ENCODE measurements around the gene COX4I1.

The COX4I1 gene

GRCh38 chr16:85759631-85760419, 39.7 kb upstream of the COX4I1 start:
- ChIA-PET CTCF (interaction anchor here (0.5 to 1.2 kb wide), 11 partner anchors 12 to 672 kb away, joined by 3 to 6 read pairs (median 4); no protein-coding TSS in a partner anchor), POLR2A (no interaction called here)
- Histone ChIP-seq H3K4me3 (ENCODE audit: low read depth, low read length) (no peak overlapping the region), H3K27ac (ENCODE audit: extremely low read depth, low read depth, low read length) (no peak overlapping the region), H3K4me1 (ENCODE audit: control insufficient read depth, insufficient read depth, low read length) (no peaks in the 10 kb centered on the region), H3K36me3 (ENCODE audit: control insufficient read depth in 2 of 2, insufficient read depth in 1 of 2, low read length in 2 of 2) (no peaks in the 10 kb centered on the region), H3K9me3 (ENCODE audit: control insufficient read depth, insufficient read depth, low read depth, low read length) (no peaks in the 10 kb centered on the region)
- no peak for TF ChIP-seq ZNF561 (tag by site-specific recombination; IDR thresholded peaks at IDR 0.05; ENCODE audit: borderline replicate concordance)
- no peak for TF ChIP-seq ZNF18 (tag by site-specific recombination; IDR thresholded peaks at IDR 0.05)
- no peak for TF ChIP-seq ZNF560 (tag by site-specific recombination; IDR thresholded peaks at IDR 0.05; ENCODE audit: borderline replicate concordance)
- TF ChIP-seq EGR2 (tag by site-specific recombination; IDR thresholded peaks at IDR 0.05; ENCODE audit: low read depth): peak; percentile 60
- no peak for TF ChIP-seq SCRT2 (tag by site-specific recombination; IDR thresholded peaks at IDR 0.05)
- TF ChIP-seq ZFP69B (tag by site-specific recombination; IDR thresholded peaks at IDR 0.05): no peak
- TF ChIP-seq FEZF1 (tag by site-specific recombination; IDR thresholded peaks at IDR 0.05): no peak
- no peak for TF ChIP-seq ZNF830 (tag by site-specific recombination; IDR thresholded peaks at IDR 0.05; ENCODE audit: low read depth)
- TF ChIP-seq ZNF404 (tag by site-specific recombination; IDR thresholded peaks at IDR 0.05): no peak
- TF ChIP-seq ZFHX2 (tag by site-specific recombination; conservative IDR thresholded peaks at IDR 0.05): peak; percentile 73
- no peak for TF ChIP-seq ZBTB44 (tag by site-specific recombination; IDR thresholded peaks at IDR 0.05)
- TF ChIP-seq ZNF10 (tag by site-specific recombination; IDR thresholded peaks at IDR 0.05): 0 out of 2 replicates have a peak, but pooled peaks have one; percentile 26
- TF ChIP-seq, protein P1, sequence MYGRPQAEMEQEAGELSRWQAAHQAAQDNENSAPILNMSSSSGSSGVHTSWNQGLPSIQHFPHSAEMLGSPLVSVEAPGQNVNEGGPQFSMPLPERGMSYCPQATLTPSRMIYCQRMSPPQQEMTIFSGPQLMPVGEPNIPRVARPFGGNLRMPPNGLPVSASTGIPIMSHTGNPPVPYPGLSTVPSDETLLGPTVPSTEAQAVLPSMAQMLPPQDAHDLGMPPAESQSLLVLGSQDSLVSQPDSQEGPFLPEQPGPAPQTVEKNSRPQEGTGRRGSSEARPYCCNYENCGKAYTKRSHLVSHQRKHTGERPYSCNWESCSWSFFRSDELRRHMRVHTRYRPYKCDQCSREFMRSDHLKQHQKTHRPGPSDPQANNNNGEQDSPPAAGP (tag by site-specific recombination; IDR thresholded peaks at IDR 0.05): no peak
- TF ChIP-seq ZNF214 (tag by site-specific recombination; IDR thresholded peaks at IDR 0.05; ENCODE audit: borderline replicate concordance): no peak
- peak; percentile 67 for TF ChIP-seq CTCF (tag by site-specific recombination; IDR thresholded peaks at IDR 0.05)
- no peak for TF ChIP-seq ZNF121 (tag by site-specific recombination; IDR thresholded peaks at IDR 0.05)
- TF ChIP-seq ZNF248 (tag by site-specific recombination; IDR thresholded peaks at IDR 0.05): no peak
- no peak for TF ChIP-seq ZNF747 (tag by site-specific recombination; IDR thresholded peaks at IDR 0.05)
- TF ChIP-seq, protein P2, sequence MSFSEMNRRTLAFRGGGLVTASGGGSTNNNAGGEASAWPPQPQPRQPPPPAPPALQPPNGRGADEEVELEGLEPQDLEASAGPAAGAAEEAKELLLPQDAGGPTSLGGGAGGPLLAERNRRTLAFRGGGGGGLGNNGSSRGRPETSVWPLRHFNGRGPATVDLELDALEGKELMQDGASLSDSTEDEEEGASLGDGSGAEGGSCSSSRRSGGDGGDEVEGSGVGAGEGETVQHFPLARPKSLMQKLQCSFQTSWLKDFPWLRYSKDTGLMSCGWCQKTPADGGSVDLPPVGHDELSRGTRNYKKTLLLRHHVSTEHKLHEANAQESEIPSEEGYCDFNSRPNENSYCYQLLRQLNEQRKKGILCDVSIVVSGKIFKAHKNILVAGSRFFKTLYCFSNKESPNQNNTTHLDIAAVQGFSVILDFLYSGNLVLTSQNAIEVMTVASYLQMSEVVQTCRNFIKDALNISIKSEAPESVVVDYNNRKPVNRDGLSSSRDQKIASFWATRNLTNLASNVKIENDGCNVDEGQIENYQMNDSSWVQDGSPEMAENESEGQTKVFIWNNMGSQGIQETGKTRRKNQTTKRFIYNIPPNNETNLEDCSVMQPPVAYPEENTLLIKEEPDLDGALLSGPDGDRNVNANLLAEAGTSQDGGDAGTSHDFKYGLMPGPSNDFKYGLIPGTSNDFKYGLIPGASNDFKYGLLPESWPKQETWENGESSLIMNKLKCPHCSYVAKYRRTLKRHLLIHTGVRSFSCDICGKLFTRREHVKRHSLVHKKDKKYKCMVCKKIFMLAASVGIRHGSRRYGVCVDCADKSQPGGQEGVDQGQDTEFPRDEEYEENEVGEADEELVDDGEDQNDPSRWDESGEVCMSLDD (tag by site-specific recombination; IDR thresholded peaks at IDR 0.05): no peak
- TF ChIP-seq ZNF148 (tag by site-specific recombination; IDR thresholded peaks at IDR 0.05; ENCODE audit: borderline replicate concordance): no peak
- TF ChIP-seq ZXDB (tag by site-specific recombination; IDR thresholded peaks at IDR 0.05): peak; percentile 38; the same call in 1 of the 2 replicates
- TF ChIP-seq ZNF112 (tag by site-specific recombination; IDR thresholded peaks at IDR 0.05): no peak
- no peak for TF ChIP-seq ZNF221 (tag by site-specific recombination; IDR thresholded peaks at IDR 0.05; ENCODE audit: borderline replicate concordance)
- TF ChIP-seq, protein P3, sequence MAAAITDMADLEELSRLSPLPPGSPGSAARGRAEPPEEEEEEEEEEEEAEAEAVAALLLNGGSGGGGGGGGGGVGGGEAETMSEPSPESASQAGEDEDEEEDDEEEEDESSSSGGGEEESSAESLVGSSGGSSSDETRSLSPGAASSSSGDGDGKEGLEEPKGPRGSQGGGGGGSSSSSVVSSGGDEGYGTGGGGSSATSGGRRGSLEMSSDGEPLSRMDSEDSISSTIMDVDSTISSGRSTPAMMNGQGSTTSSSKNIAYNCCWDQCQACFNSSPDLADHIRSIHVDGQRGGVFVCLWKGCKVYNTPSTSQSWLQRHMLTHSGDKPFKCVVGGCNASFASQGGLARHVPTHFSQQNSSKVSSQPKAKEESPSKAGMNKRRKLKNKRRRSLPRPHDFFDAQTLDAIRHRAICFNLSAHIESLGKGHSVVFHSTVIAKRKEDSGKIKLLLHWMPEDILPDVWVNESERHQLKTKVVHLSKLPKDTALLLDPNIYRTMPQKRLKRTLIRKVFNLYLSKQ (tag by site-specific recombination; IDR thresholded peaks at IDR 0.05; ENCODE audit: borderline replicate concordance): no peak
